Stimulated activated CD4-positive, alpha-beta T cell treated with anti-CD3 and anti-CD28 coated beads, Interleukin-1b, Interleukin-23, amount 100 ng/mL, for 24 hours (primary cell): Measurements from ENCODE around the gene NXPH4.

ENCODE experiments used
- DNase-seq, 4 experiments: peaks; one replicate each; pipeline ENCODE4 v3.0.0-alpha.2; 2020; ENCODE audit warnings: low read depth in 4 of 4, low spot score in 1 of 4

The NXPH4 gene

GRCh38 chr12:57230381-57231155 is 14.0 kb downstream of the NXPH4 start:
- DNase-seq = no peak

DNA sequence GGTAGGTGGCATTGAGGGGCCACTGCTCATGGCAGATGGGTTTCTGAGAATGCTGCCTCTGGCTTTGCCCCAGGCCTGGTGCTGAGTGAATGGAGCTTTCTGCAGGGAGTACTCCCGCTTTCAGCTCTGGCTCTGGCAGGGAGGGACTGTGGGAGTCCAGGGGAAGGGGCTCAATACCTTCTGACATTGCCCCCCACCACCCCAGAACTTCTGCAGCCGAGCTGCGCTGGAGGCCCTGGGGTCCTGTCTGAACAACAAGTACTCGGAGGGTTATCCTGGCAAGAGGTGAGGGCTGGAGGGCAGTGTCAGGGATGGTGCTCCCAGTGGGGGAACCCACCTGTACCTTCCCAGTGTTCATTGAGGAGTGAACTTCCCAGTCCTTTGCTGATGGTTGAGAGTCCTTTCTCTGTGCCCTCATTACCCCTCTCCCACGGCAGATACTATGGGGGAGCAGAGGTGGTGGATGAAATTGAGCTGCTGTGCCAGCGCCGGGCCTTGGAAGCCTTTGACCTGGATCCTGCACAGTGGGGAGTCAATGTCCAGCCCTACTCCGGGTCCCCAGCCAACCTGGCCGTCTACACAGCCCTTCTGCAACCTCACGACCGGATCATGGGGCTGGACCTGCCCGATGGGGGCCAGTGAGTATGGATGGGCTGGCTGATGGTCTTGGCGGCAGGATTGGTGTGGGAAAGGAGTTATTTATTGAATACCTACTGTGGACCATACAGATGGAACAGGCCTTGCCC is 14.9 kb downstream of the NXPH4 start:
- DNase-seq = no peak

DNA sequence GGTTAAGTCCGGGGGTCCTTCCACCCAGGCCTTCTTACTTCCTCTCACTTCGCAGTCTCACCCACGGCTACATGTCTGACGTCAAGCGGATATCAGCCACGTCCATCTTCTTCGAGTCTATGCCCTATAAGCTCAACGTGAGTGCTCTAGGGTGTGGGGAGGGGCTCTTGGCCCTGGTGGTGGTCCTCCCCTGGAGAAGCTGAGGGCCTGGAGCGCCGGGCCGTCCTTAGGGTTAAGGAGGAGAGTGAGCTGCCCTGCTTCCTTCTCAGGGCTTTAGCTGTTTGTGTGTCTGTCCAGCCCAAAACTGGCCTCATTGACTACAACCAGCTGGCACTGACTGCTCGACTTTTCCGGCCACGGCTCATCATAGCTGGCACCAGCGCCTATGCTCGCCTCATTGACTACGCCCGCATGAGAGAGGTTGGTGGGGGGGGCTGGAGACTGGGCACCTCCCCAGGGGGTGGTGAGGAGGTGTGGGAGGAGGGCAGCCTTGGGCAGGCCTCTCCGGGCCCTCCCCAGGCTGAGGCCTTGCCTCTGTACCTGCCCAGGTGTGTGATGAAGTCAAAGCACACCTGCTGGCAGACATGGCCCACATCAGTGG is 15.7 kb downstream of the NXPH4 start:
- no peak for DNase-seq

- no peak for DNase-seq
These were observed 17.0 kb downstream of the NXPH4 start for GRCh38 chr12:57233357-57234232.

DNA sequence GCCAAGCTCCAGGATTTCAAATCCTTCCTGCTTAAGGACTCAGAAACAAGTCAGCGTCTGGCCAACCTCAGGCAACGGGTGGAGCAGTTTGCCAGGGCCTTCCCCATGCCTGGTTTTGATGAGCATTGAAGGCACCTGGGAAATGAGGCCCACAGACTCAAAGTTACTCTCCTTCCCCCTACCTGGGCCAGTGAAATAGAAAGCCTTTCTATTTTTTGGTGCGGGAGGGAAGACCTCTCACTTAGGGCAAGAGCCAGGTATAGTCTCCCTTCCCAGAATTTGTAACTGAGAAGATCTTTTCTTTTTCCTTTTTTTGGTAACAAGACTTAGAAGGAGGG is 17.6 kb downstream of the NXPH4 start:
- DNase-seq = no peak

GRCh38 chr12:57234571-57235016 is 18.0 kb downstream of the NXPH4 start:
- DNase-seq = no peak

GRCh38 chr12:57235017-57235727 is 18.6 kb downstream of the NXPH4 start:
- DNase-seq = no peak

- DNase-seq = no peak
These were observed 19.1 kb downstream of the NXPH4 start for GRCh38 chr12:57235728-57236131.

- DNase-seq = no peak
These were observed 19.8 kb downstream of the NXPH4 start for GRCh38 chr12:57236201-57236924.

DNA sequence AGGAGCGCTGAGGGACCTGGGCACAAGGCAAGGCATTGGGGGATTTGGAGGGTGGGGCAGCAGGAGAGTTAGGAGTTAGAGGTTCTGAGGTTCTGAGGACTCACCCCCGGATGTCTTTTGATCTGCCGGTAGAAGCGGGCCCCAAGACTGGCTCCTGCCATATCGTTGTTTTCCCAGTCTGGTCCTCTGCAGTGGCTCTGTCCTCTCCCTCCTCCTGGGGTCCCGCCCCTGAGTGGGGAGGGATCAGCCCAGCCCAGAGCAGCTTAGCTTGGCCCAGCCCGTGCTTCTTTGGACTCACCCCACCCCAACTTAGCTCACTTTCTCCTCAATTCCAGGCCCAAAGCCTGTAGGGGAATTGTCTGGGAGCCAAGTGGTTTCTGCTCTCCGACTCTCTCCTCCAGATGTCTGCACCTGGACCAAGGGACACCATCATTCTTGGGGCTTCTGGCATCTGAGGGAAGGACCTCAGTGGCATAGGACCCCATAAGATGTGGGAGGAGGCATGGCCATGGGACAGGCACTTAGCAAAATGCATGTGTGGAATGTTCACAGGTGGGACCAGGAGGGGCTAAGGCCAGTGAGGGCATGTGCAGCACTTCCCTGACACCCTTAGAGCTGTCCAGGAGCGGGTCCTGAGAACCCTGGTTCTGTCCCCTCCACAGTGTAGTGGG is 20.5 kb downstream of the NXPH4 start:
- no peak for DNase-seq

- no peak for DNase-seq
These were observed 21.0 kb downstream of the NXPH4 start for GRCh38 chr12:57237596-57237931.

GRCh38 chr12:57237932-57238853 is 21.6 kb downstream of the NXPH4 start:
- DNase-seq = no peak

DNA sequence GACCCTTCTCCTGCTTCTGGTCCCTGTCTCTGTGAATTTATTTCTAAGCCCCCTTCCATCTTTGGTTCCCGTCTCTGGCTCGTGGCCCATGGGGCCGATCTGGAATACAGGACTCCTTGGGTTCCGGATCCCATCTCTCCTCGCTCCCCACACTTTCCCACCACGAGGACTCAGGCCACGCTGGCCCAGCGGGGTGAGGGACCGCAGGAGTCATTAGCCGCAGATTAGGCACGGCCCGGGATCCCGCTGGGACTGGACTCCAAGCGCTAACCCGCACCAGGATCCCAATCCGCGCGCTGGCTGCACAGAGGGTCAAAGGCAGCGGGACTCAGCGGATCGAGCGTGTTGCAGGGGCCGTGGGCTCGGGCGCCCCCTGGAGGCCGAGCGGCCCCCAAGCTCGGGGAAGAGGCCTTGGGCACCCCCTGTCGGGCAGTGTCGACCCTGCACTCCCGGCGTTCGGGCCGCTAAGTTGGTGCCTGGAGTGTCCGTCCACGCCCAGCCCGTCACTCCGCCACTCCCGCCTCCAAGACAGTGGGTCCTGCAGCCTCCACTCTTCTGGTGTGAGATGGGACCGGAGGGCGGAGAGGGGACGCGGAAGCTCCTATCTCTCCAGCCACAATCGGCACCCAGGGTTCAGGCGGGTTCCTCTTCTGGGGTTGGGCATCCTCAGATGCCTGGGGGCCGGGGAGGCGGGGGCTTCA is 22.4 kb downstream of the NXPH4 start:
- DNase-seq = peak; percentile 71 to 81 (median 78)

DNA sequence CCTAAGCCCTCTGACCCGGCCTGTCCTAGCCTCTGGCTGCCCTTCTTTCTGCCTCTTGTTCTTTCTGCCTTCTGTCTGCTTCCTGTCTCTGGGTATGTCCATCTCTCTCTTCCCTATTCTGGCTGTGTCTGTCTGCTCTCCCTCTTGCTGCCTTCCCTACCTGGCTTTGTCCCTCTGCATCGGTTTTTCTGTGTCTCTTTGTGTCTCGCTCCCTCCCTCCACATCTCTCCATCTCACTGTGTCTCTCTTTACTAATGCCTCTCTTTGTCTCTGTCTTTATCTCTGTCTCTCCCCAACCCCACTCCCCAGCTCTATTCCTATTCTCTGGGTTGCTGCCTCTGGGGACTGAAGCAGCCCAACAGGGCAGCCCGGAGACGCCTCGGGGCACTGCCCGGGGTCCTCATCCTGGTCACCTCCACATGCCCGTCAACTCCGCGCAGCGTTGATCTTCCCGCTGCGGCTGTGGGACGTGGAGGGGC is 23.0 kb downstream of the NXPH4 start:
- DNase-seq = no peak

GRCh38 chr12:57240066-57240921 is 23.7 kb downstream of the NXPH4 start:
- peak in 1 of 4 experiments; percentile 77 for DNase-seq

- no peak for DNase-seq
These were observed 24.4 kb downstream of the NXPH4 start for GRCh38 chr12:57240926-57241401.
